H9 (cell line): Measurements from ENCODE around the gene CDH1. TPM values are rescaled to one million over a fixed set of nuclear protein-coding genes. Genes with fewer than 3 reads are reported as not detected.

Source experiments
- DNase-seq: peaks from one replicate; pipeline ENCODE4 v3.0.0-alpha.2; 2017
- H2AFZ ChIP-seq: one replicate; pipeline ENCODE4 v1.6.1; 2013; ENCODE audit warnings: mild to moderate bottlenecking, low read length, control low read depth, moderate library complexity
- H2AK5ac ChIP-seq: 2 replicates; pipeline ENCODE4 v1.6.1; 2013; ENCODE audit warnings: low read length, control low read depth, mixed read lengths; ENCODE audit not compliant: insufficient read length
- H2BK120ac ChIP-seq: one replicate; pipeline ENCODE4 v1.6.1; 2013; ENCODE audit warnings: low read depth, mild to moderate bottlenecking, low read length, control low read depth, inconsistent platforms; ENCODE audit not compliant: poor library complexity, severe bottlenecking
- H2BK12ac ChIP-seq: 2 replicates; pipeline ENCODE4 v1.6.1; 2013; ENCODE audit warnings: low read length, control low read depth, mixed read lengths, low read depth; ENCODE audit not compliant: insufficient read length
- H2BK15ac ChIP-seq: 2 replicates; pipeline ENCODE4 v1.6.1; 2013; ENCODE audit warnings: low read depth, low read length, control low read depth
- H2BK20ac ChIP-seq: one replicate; pipeline ENCODE4 v1.6.1; 2013; ENCODE audit warnings: low read depth, mild to moderate bottlenecking, low read length, control low read depth, inconsistent platforms; ENCODE audit not compliant: poor library complexity, severe bottlenecking
- H2BK5ac ChIP-seq: 2 replicates; pipeline ENCODE4 v1.6.1; 2013; ENCODE audit warnings: low read length, control low read depth, mixed read lengths; ENCODE audit not compliant: insufficient read length
- H3K14ac ChIP-seq: 2 replicates; pipeline ENCODE4 v1.6.1; 2013; ENCODE audit warnings: low read length, control low read depth; ENCODE audit not compliant: insufficient read depth
- H3K18ac ChIP-seq: 2 replicates; pipeline ENCODE4 v1.6.1; 2013; ENCODE audit warnings: low read depth, mild to moderate bottlenecking, mixed read lengths, low read length, control low read depth; ENCODE audit not compliant: insufficient read length
- H3K23ac ChIP-seq: 2 replicates; pipeline ENCODE4 v1.6.1; 2013; ENCODE audit warnings: low read length, control low read depth, mixed read lengths, low read depth; ENCODE audit not compliant: insufficient read length
- H3K23me2 ChIP-seq: 2 replicates; pipeline ENCODE4 v1.6.1; 2013; ENCODE audit warnings: low read depth, mild to moderate bottlenecking, mixed read lengths, low read length, control low read depth; ENCODE audit not compliant: insufficient read length, poor library complexity, severe bottlenecking
- H3K27ac ChIP-seq: 2 replicates; pipeline ENCODE4 v1.5.1; 2013; ENCODE audit warnings: low read length, control low read depth, mixed read lengths, low read depth; ENCODE audit not compliant: insufficient read length
- H3K27me3 ChIP-seq: 2 replicates; pipeline ENCODE4 v1.6.1; 2013; ENCODE audit warnings: low read length, control low read depth, inconsistent platforms; ENCODE audit not compliant: insufficient read depth
- H3K4ac ChIP-seq: 2 replicates; pipeline ENCODE4 v1.6.1; 2013; ENCODE audit warnings: low read depth, mild to moderate bottlenecking, control low read depth, inconsistent platforms, low read length, moderate library complexity
- H3K4me1 ChIP-seq: 2 replicates; pipeline ENCODE4 v1.6.1; 2013; ENCODE audit warnings: low read length, control low read depth, inconsistent platforms; ENCODE audit not compliant: insufficient read depth
- H3K4me2 ChIP-seq: 2 replicates; pipeline ENCODE4 v1.6.1; 2013; ENCODE audit warnings: low read length, control low read depth, mixed read lengths; ENCODE audit not compliant: insufficient read length, insufficient read depth
- H3K56ac ChIP-seq: 2 replicates; pipeline ENCODE4 v1.6.1; 2013; ENCODE audit warnings: low read depth, mild to moderate bottlenecking, mixed read lengths, low read length, control low read depth; ENCODE audit not compliant: insufficient read length
- H3K79me1 ChIP-seq: 2 replicates; pipeline ENCODE4 v1.6.1; 2013; ENCODE audit warnings: low read depth, mild to moderate bottlenecking, moderate library complexity, low read length, control low read depth, inconsistent platforms; ENCODE audit not compliant: insufficient read depth, poor library complexity, severe bottlenecking
- H3K79me2 ChIP-seq: 2 replicates; pipeline ENCODE4 v1.6.1; 2013; ENCODE audit warnings: low read length, control low read depth, inconsistent platforms; ENCODE audit not compliant: insufficient read depth
- H3K9ac ChIP-seq: 2 replicates; pipeline ENCODE4 v1.6.1; 2013; ENCODE audit warnings: low read length, control low read depth, mixed read lengths; ENCODE audit not compliant: insufficient read length; ENCODE audit errors: extremely low read depth
- H3K9me3 ChIP-seq: one replicate; pipeline ENCODE4 v1.6.1; 2013; ENCODE audit warnings: low read depth, low read length, inconsistent platforms; ENCODE audit not compliant: control insufficient read depth
- H3T11ph ChIP-seq: one replicate; pipeline ENCODE4 v1.6.1; 2013; ENCODE audit warnings: mild to moderate bottlenecking, low read length, control low read depth, inconsistent platforms
- H4K20me1 ChIP-seq: one replicate; pipeline ENCODE4 v1.6.1; 2013; ENCODE audit not compliant: control insufficient read depth, insufficient read length, insufficient read depth
- H4K5ac ChIP-seq: 2 replicates; pipeline ENCODE4 v1.6.1; 2013; ENCODE audit warnings: low read depth, mild to moderate bottlenecking, mixed read lengths, low read length, control low read depth; ENCODE audit not compliant: insufficient read length
- H4K8ac ChIP-seq: replicated peaks from 2 replicates; pipeline ENCODE4 v1.6.1; 2013; ENCODE audit warnings: low read length, control low read depth, mixed read lengths, low read depth; ENCODE audit not compliant: insufficient read length
- H4K91ac ChIP-seq: 2 replicates; pipeline ENCODE4 v1.6.1; 2013; ENCODE audit warnings: low read depth, mild to moderate bottlenecking, moderate library complexity, mixed read lengths, low read length, control low read depth; ENCODE audit not compliant: insufficient read length
- H3K27ac Mint-ChIP-seq, 3 experiments: 2 replicates in 2 of 3; 3 replicates in 1 of 3; pipeline ENCODE4 v1.8.0; 2020 to 2021; ENCODE audit warnings: mixed read lengths in 3 of 3, mild to moderate bottlenecking in 1 of 3, moderate library complexity in 1 of 3
- H3K27me3 Mint-ChIP-seq: 2 replicates; pipeline ENCODE4 v1.8.0; 2021; ENCODE audit warnings: low read depth, mild to moderate bottlenecking, moderate library complexity, mixed read lengths
- H3K36me3 Mint-ChIP-seq, 3 experiments: 2 replicates in 2 of 3; 3 replicates in 1 of 3; pipeline ENCODE4 v1.8.0; 2020 to 2021; ENCODE audit warnings: low read depth in 3 of 3, mixed read lengths in 3 of 3; ENCODE audit not compliant: insufficient read depth in 1 of 3
- H3K4me1 Mint-ChIP-seq, 2 experiments: 2 replicates each; pipeline ENCODE4 v1.8.0; 2020; ENCODE audit warnings: mixed read lengths in 2 of 2
- H3K4me3 Mint-ChIP-seq, 2 experiments: 2 replicates in 1 of 2; 3 replicates in 1 of 2; pipeline ENCODE4 v1.8.0; 2020 to 2021; ENCODE audit warnings: mild to moderate bottlenecking in 2 of 2, mixed read lengths in 2 of 2, moderate library complexity in 1 of 2
- H3K9me3 Mint-ChIP-seq, 2 experiments: 2 replicates in 1 of 2; 3 replicates in 1 of 2; pipeline ENCODE4 v1.8.0; 2020; ENCODE audit warnings: mild to moderate bottlenecking in 2 of 2, mixed read lengths in 2 of 2, moderate library complexity in 1 of 2
- WGBS: extraction: QIAGEN DNeasy Blood & Tissue Kit; methylation state at CpG from one replicate; pipeline ENCODE4 v1.1.7; 2013; ENCODE audit warnings: missing lambda C conversion rate, low lambda C conversion rate, mixed read lengths; ENCODE audit not compliant: insufficient read length; ENCODE audit errors: extremely low coverage; 5-methylcytosine and 5-hydroxymethylcytosine counted together
- total RNA-seq: library from RNA; stranded (reverse); gene quantifications from 2 replicates; pipeline ENCODE4 v1.2.1, GENCODE V29; 2021
- TF ChIP-seq, protein P1 (sequence below): fragments of 200-600 bp; sonication (generic); conservative IDR thresholded peaks from 3 replicates; pipeline ENCODE4 v1.8.0; 2021; ENCODE audit warnings: antibody characterized with exemption, mild to moderate bottlenecking

Gene CDH1
- total RNA-seq, 1 experiment from 2014 or later = 237 TPM

DNA sequence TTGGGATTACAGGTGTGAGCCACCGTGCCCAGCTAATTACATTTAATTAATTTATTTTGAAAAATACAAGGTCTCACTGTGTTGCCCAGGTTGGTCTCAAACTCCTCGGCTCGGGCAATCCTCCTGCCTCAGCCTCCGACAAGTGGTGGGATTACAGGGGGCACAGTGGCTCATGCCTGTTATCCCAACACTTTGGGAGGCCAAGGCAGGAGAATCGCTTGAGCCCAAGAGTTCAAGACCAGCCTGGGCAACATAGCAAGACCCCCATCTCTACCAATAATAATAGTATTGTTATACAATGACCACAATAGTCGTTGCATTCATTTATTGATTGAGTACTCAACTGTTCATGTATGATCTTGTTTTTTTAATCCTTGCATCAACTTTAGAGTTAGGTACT is 22.0 kb downstream of the CDH1 start:
- Mint-ChIP-seq H3K27ac (no peak overlapping the region), H3K4me1 (peaks cover 69 to 71% of the 10 kb centered on the region in 2 experiments), H3K9me3 (no peaks in the 10 kb centered on the region), H3K27me3 (no peaks in the 10 kb centered on the region), H3K36me3 (peaks cover 3 to 26% (median 12%) of the 10 kb centered on the region in 3 experiments; a peak in 6 of 7 replicates), H3K4me3 (no peak overlapping the region)
- Histone ChIP-seq H3K23me2 (no peaks in the 10 kb centered on the region), H3K9ac (no peak overlapping the region), H2BK12ac (no peak overlapping the region), H4K91ac (no peak overlapping the region), H2BK15ac (no peak overlapping the region), H2AK5ac (no peak overlapping the region), H3K9me3 (no peaks in the 10 kb centered on the region), H2BK120ac (no peak overlapping the region), H3K4me1 (peaks cover 22% of the 10 kb centered on the region; the same call in 1 of the 2 replicates), H3K79me2 (peaks cover 1% of the 10 kb centered on the region; the same call in 1 of the 2 replicates), H4K20me1 (no peaks in the 10 kb centered on the region), H3K79me1 (no peaks in the 10 kb centered on the region), H2AFZ (no peak overlapping the region), H2BK20ac (no peak overlapping the region), H3K23ac (no peak overlapping the region), H4K5ac (no peak overlapping the region), H4K8ac (no peak overlapping the region), H3K27ac (no peak overlapping the region), H3K56ac (no peak overlapping the region), H3K27me3 (no peaks in the 10 kb centered on the region), H2BK5ac (no peak overlapping the region), H3T11ph (no peak overlapping the region), H3K14ac (no peak overlapping the region), H3K18ac (no peak overlapping the region), H3K4ac (no peak overlapping the region), H3K4me2 (no peak overlapping the region)
- DNase-seq = no peak
- WGBS = no CpG with 5 or more reads among the region's 6 CpGs
- TF ChIP-seq, protein P1, sequence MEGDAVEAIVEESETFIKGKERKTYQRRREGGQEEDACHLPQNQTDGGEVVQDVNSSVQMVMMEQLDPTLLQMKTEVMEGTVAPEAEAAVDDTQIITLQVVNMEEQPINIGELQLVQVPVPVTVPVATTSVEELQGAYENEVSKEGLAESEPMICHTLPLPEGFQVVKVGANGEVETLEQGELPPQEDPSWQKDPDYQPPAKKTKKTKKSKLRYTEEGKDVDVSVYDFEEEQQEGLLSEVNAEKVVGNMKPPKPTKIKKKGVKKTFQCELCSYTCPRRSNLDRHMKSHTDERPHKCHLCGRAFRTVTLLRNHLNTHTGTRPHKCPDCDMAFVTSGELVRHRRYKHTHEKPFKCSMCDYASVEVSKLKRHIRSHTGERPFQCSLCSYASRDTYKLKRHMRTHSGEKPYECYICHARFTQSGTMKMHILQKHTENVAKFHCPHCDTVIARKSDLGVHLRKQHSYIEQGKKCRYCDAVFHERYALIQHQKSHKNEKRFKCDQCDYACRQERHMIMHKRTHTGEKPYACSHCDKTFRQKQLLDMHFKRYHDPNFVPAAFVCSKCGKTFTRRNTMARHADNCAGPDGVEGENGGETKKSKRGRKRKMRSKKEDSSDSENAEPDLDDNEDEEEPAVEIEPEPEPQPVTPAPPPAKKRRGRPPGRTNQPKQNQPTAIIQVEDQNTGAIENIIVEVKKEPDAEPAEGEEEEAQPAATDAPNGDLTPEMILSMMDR = no peak
